Activated CD8-positive, alpha-beta T cell treated with anti-CD3 and anti-CD28 coated beads, Interleukin-2, amount 10 ng/mL, durations not matched to agents 7 days and 5 days (primary cell): ENCODE measurements around the gene CHD6. TPM values are rescaled to one million over a fixed set of nuclear protein-coding genes. Genes with fewer than 3 reads are reported as not detected.
"Not testable (repeated sequence)": the region's sequence is repeated elsewhere in the genome, so short reads cannot be mapped to it uniquely, and the experiment has no call there.

ENCODE experiments used
- ATAC-seq: fragments of 150-1000 bp; cut with Tn5 transposase; one replicate; pipeline ENCODE4 v1.10.0; 2021; ENCODE audit warnings: moderate library complexity
- CTCF ChIA-PET: fragments of 350-600 bp; sonication (Branson Sonifier 250); formaldehyde crosslinking; loops from one replicate; lab custom pipeline; 2021; ENCODE audit warnings: antibody characterized with exemption; lab: Charles Lee
- POLR2A ChIA-PET: fragments of 350-600 bp; sonication (Branson Sonifier 250); formaldehyde crosslinking; loops from one replicate; lab custom pipeline; 2021; ENCODE audit warnings: antibody characterized with exemption; lab: Charles Lee
- DNase-seq: peaks from one replicate; pipeline ENCODE4 v3.0.0-alpha.2; 2020
- H3K27ac Mint-ChIP-seq: one replicate; pipeline ENCODE4 v1.8.0; 2021; ENCODE audit warnings: mild to moderate bottlenecking, mixed read lengths
- H3K27me3 Mint-ChIP-seq: one replicate; pipeline ENCODE4 v1.8.0; 2021; ENCODE audit warnings: low read depth, mixed read lengths
- H3K36me3 Mint-ChIP-seq: one replicate; pipeline ENCODE4 v1.8.0; 2021; ENCODE audit warnings: low read depth, mixed read lengths
- H3K4me1 Mint-ChIP-seq: one replicate; pipeline ENCODE4 v1.8.0; 2021; ENCODE audit warnings: low read depth, mixed read lengths
- H3K4me3 Mint-ChIP-seq: one replicate; pipeline ENCODE4 v1.8.0; 2021; ENCODE audit warnings: mild to moderate bottlenecking, mixed read lengths
- H3K9me3 Mint-ChIP-seq: one replicate; pipeline ENCODE4 v1.8.0; 2022; ENCODE audit warnings: mixed read lengths; ENCODE audit not compliant: insufficient read depth
- total RNA-seq, 2 experiments: library from RNA; stranded (reverse); gene quantifications; one replicate each; pipeline ENCODE4 v1.2.3, GENCODE V29; 2021

Gene CHD6
- total RNA-seq, 2 experiments from 2014 or later = 29.1 to 32.2 TPM

- DNase-seq (no peak), ATAC-seq (no peak)
- Mint-ChIP-seq H3K4me3 (no peak overlapping the region), H3K27ac (no peak overlapping the region), H3K36me3 (peaks cover 15% of the 10 kb centered on the region), H3K9me3 (peaks cover 9% of the 10 kb centered on the region), H3K27me3 (no peaks in the 10 kb centered on the region), H3K4me1 (no peaks in the 10 kb centered on the region)
- ChIA-PET CTCF (no interaction called here), POLR2A (no interaction called here)
These were observed 65.7 kb downstream of the CHD6 start for GRCh38 chr20:41552295-41553068.

- ChIA-PET CTCF (no interaction called here), POLR2A (no interaction called here)
- DNase-seq (no peak), ATAC-seq (no peak)
- Mint-ChIP-seq H3K27me3 (no peaks in the 10 kb centered on the region), H3K9me3 (peaks cover 9% of the 10 kb centered on the region), H3K4me1 (no peaks in the 10 kb centered on the region), H3K4me3 (no peak overlapping the region), H3K36me3 (peaks cover 13% of the 10 kb centered on the region), H3K27ac (no peak overlapping the region)
These were observed 67.0 kb downstream of the CHD6 start for GRCh38 chr20:41551011-41551705.

DNA sequence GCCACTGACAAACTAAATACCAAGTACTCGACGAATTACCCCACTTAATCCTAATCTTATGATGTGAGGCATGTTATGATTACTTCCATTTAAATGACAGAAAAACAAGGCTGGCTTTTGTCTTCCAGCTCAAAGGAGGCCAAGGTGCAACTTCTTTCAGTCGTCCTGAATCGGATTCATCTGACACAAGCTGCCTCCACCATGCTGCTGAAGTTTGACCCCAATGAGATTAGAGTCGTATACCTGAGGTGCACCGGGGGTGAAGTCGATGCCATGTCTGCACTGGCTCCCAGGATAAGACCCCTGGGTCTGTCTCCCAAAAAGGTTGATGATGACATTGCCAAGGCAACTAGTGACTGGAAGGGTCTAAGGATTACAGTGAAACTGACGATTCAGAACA, 71.0 kb downstream of the CHD6 start:
- CTCF ChIA-PET = no interaction called here

DNA sequence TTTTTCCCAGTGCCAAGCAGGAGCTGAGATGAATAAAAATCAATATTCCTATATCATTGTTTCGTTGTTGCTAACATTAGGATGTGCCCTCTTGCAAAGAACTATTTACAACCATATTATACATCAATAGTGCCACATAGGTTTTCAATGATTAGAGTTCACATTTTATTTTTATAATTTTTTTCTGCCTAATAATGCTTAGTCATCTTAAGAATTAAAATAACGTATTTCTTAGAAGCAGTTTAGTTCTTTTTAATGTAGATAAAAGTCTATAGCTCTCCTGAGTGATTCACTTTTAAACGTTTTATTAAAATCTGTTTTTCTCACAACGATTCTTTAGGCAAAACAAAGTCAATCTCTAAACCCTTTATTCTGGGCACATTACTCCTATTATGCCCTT, 71.6 kb downstream of the CHD6 start:
- ATAC-seq (no peak), DNase-seq (no peak)
- Mint-ChIP-seq H3K4me3 (no peak overlapping the region), H3K36me3 (peaks cover 5% of the 10 kb centered on the region), H3K27ac (no peak overlapping the region), H3K4me1 (no peaks in the 10 kb centered on the region), H3K27me3 (no peaks in the 10 kb centered on the region), H3K9me3 (peaks cover 9% of the 10 kb centered on the region)
- ChIA-PET CTCF (no interaction called here), POLR2A (no interaction called here)

More for the DNA sequence above, 71.0 kb downstream of the CHD6 start:
- Mint-ChIP-seq H3K27ac (no peak overlapping the region), H3K4me1 (no peaks in the 10 kb centered on the region), H3K9me3 (peaks cover 9% of the 10 kb centered on the region), H3K4me3 (no peak overlapping the region), H3K27me3 (no peaks in the 10 kb centered on the region), H3K36me3 (peaks cover 5% of the 10 kb centered on the region)
- ATAC-seq (no peak), DNase-seq (no peak)
- POLR2A ChIA-PET = no interaction called here

DNA sequence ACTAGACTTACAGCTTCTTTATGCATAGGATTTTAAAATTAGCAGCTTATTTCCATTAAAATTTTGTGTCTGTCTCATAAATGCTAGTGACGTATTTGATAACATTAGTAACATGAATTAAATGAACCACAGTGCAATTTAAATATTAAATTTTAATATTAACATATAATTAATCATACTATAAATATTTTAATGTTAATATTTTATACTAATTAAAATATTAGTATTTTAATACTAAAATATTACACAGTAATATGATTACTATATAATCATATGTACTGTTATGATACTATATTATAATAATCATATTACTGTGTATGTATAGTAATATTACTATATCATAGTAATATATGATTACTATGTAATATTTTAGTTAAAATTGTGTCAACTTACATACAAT, 73.7 kb downstream of the CHD6 start:
- Mint-ChIP-seq H3K9me3 (no peaks in the 10 kb centered on the region), H3K27ac (no peak overlapping the region), H3K36me3 (no peaks in the 10 kb centered on the region), H3K4me3 (no peak overlapping the region), H3K27me3 (no peaks in the 10 kb centered on the region), H3K4me1 (no peaks in the 10 kb centered on the region)
- ATAC-seq (no peak), DNase-seq (no peak)
- POLR2A ChIA-PET = interaction anchor here (0.6 kb wide), 1 partner anchor 27 kb away, joined by 3 read pairs; no protein-coding TSS in a partner anchor
- CTCF ChIA-PET = no interaction called here

- Mint-ChIP-seq H3K36me3 (peaks cover 12% of the 10 kb centered on the region), H3K4me3 (no peak overlapping the region), H3K4me1 (no peaks in the 10 kb centered on the region), H3K27ac (no peak overlapping the region), H3K9me3 (no peaks in the 10 kb centered on the region), H3K27me3 (no peaks in the 10 kb centered on the region)
- ATAC-seq = no peak
- no peak for DNase-seq
- CTCF ChIA-PET = no interaction called here
- POLR2A ChIA-PET = no interaction called here
These were observed 77.3 kb downstream of the CHD6 start for GRCh38 chr20:41540918-41541317.

- Mint-ChIP-seq H3K9me3 (no peaks in the 10 kb centered on the region), H3K27ac (no peak overlapping the region), H3K27me3 (no peaks in the 10 kb centered on the region), H3K4me1 (no peaks in the 10 kb centered on the region), H3K4me3 (no peak overlapping the region), H3K36me3 (peaks cover 12% of the 10 kb centered on the region)
- DNase-seq = no peak
- CTCF ChIA-PET = no interaction called here
- no peak for ATAC-seq
- POLR2A ChIA-PET = no interaction called here
These were observed 77.7 kb downstream of the CHD6 start for GRCh38 chr20:41540459-41540858.

DNA sequence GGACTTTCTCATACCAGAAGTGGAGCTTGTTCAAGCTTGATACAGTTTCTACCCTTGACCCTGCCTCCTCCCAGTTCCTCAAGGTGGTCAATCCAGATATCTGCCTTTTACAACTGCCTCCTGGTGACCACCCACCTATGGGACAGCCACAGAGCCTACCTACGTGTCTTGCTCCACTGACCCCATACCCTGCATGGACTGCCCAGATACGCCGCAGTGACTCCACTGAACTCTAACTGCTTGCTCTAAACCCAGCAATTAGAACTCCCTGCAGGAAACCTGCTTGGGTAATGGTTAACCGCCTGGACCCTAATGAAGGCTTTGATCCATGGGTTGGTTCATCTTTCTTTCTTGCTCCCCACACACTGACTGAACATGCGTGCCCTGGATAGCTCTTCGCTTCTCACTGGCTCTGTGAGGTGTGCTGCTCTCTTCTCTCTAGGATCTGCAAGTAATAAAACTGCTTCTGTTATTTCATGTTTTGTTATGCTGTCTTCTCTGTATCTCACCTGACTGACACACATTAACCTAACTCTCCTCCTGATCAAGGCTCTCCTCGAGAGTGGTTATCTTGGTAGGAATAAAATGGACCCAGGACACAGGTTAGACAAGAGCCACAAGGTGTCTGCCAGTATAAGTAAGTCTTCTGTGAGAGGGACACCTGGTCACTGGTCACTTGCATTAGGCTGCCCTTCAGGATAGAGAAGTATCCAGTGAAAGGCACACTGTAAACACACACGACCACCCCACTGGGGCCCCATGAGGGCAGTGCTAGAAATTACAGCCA, 79.2 kb downstream of the CHD6 start:
- H3K4me3 Mint-ChIP-seq = no peak overlapping the region
- ATAC-seq = no peak
- CTCF ChIA-PET = no interaction called here
- DNase-seq = no peak
- POLR2A ChIA-PET = no interaction called here
- peaks cover 12% of the 10 kb centered on the region for H3K36me3 Mint-ChIP-seq
- no peaks in the 10 kb centered on the region for H3K4me1 Mint-ChIP-seq
- H3K9me3 Mint-ChIP-seq = no peaks in the 10 kb centered on the region
- no peak overlapping the region for H3K27ac Mint-ChIP-seq
- H3K27me3 Mint-ChIP-seq = no peaks in the 10 kb centered on the region

GRCh38 chr20:41537865-41538264, 80.3 kb downstream of the CHD6 start:
- peaks cover 15% of the 10 kb centered on the region for H3K36me3 Mint-ChIP-seq
- no peaks in the 10 kb centered on the region for H3K4me1 Mint-ChIP-seq
- no peak for ATAC-seq
- H3K27me3 Mint-ChIP-seq = no peaks in the 10 kb centered on the region
- POLR2A ChIA-PET = no interaction called here
- H3K4me3 Mint-ChIP-seq = no peak overlapping the region
- H3K27ac Mint-ChIP-seq = no peak overlapping the region
- H3K9me3 Mint-ChIP-seq = no peaks in the 10 kb centered on the region
- CTCF ChIA-PET = no interaction called here
- DNase-seq = no peak

- H3K4me1 Mint-ChIP-seq, H3K9me3 Mint-ChIP-seq, H3K27me3 Mint-ChIP-seq, CTCF ChIA-PET, POLR2A ChIA-PET, H3K27ac Mint-ChIP-seq, ATAC-seq, H3K4me3 Mint-ChIP-seq, DNase-seq: not testable (repeated sequence)
- peaks cover 15% of the 10 kb centered on the region for H3K36me3 Mint-ChIP-seq
These were observed 82.6 kb downstream of the CHD6 start for GRCh38 chr20:41535551-41535950.

- Mint-ChIP-seq H3K36me3 (peaks cover 15% of the 10 kb centered on the region), H3K4me3 (no peak overlapping the region), H3K9me3 (no peaks in the 10 kb centered on the region), H3K27me3 (no peaks in the 10 kb centered on the region), H3K4me1 (no peaks in the 10 kb centered on the region), H3K27ac (no peak overlapping the region)
- ATAC-seq = no peak
- POLR2A ChIA-PET = no interaction called here
- no peak for DNase-seq
- CTCF ChIA-PET = no interaction called here
These were observed 83.3 kb downstream of the CHD6 start for GRCh38 chr20:41534842-41535241.

- no peak overlapping the region for H3K4me3 Mint-ChIP-seq
- DNase-seq (no peak), ATAC-seq (no peak)
- H3K9me3 Mint-ChIP-seq = no peaks in the 10 kb centered on the region
- POLR2A ChIA-PET = no interaction called here
- no peaks in the 10 kb centered on the region for H3K27me3 Mint-ChIP-seq
- CTCF ChIA-PET = no interaction called here
- peaks cover 18% of the 10 kb centered on the region for H3K36me3 Mint-ChIP-seq
- no peak overlapping the region for H3K27ac Mint-ChIP-seq
- no peaks in the 10 kb centered on the region for H3K4me1 Mint-ChIP-seq
These were observed 84.0 kb downstream of the CHD6 start for GRCh38 chr20:41534170-41534569.
